ENCODE results near the gene FAAP100. TPM values are rescaled to one million over a fixed set of nuclear protein-coding genes. Genes with fewer than 3 reads are reported as not detected.

Gene FAAP100
- total and polyA plus RNA-seq, 2 experiments from 2014 or later: 18.3 to 34.4 TPM

DNA sequence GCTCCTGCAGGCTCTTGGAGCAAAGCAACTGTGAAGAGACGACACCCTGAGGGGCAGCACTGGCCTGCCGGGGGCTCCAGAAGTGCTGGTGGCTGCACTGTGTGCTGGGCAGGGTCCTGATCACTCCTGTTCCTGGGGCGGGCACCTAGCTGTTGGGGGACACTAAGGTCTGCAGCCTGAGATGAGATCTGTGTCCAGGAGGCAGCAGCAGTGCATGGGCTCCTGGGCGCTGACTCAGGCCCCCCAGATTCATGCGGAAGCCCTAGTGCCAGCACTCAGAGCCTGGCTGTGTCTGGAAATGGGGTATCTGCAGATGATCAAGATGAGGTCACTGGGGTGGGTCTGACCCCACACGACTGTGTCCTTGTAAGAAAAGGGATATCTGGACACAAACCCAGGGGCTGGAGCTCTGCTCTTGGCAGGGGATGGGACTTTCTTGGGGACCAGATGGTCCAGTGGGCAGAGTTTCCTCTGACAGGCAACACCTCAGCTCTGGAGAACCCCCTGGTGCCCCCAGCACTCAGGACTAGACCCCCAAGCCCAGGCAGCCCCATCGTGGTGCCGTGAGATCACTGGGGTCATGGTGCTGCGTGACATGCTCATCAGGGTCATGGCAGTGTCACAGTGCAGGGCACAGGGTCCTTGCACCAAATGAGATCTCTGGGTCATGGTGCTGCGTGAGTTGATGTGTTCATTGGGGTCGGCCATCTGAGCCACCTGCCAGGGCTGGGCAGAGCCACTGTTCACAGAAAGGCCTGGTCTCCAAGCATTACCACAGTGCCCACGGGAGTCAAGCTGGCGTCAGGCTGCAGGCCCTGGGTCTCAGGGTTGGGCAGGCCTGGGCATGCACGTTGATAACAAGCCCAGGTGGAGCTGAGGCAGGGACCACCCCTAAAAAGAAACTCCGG is 9.5 kb downstream of the FAAP100 start:
- 95% methylated on average over 15 of the region's 15 CpGs for WGBS (ENCODE audit: low lambda C conversion rate, missing lambda C conversion rate)
- no peak for TF ChIP-seq EZH2phosphoT487 (IDR thresholded peaks at IDR 0.05; ENCODE audit: low read depth, severe bottlenecking, unreplicated experiment)
- Histone ChIP-seq H3K9me2 (replicated peaks; ENCODE audit: insufficient read depth) (no peaks in the 10 kb centered on the region), H3K9me3 (ENCODE audit: low read depth) (no peaks in the 10 kb centered on the region), H3K4me2 (no peak overlapping the region), H2AFZ (no peak overlapping the region), H4K20me1 (ENCODE audit: insufficient read depth, poor library complexity, severe bottlenecking) (no peaks in the 10 kb centered on the region), H3K79me2 (no peaks in the 10 kb centered on the region), H3K4me1 (ENCODE audit: insufficient read depth) (no peaks in the 10 kb centered on the region), H3K27ac (no peak overlapping the region), H3K4me3 (no peak overlapping the region), H3K27me3 (no peaks in the 10 kb centered on the region), H3K36me3 (replicated peaks; ENCODE audit: insufficient read depth, low read depth) (no peaks in the 10 kb centered on the region)
- no peak for DNase-seq (ENCODE audit: low spot score)

GRCh38 chr17:81541123-81541522 is 11.0 kb downstream of the FAAP100 start:
- H3K4me1 ChIP-seq (ENCODE audit: insufficient read depth): peaks cover 9% of the 10 kb centered on the region
- H3K36me3 ChIP-seq (replicated peaks; ENCODE audit: insufficient read depth, low read depth): no peaks in the 10 kb centered on the region
- no peaks in the 10 kb centered on the region for H3K9me3 ChIP-seq (ENCODE audit: low read depth)
- H3K9me2 ChIP-seq (replicated peaks; ENCODE audit: insufficient read depth): no peaks in the 10 kb centered on the region
- H4K20me1 ChIP-seq (ENCODE audit: insufficient read depth, poor library complexity, severe bottlenecking): no peaks in the 10 kb centered on the region
- no peak for DNase-seq (ENCODE audit: low spot score)
- WGBS (ENCODE audit: low lambda C conversion rate, missing lambda C conversion rate): 91% methylated on average over 17 of the region's 17 CpGs
- no peak overlapping the region for H3K4me2 ChIP-seq
- peaks cover 13% of the 10 kb centered on the region for H3K27me3 ChIP-seq
- no peak overlapping the region for H3K4me3 ChIP-seq
- H2AFZ ChIP-seq: no peak overlapping the region
- no peaks in the 10 kb centered on the region for H3K79me2 ChIP-seq
- TF ChIP-seq EZH2phosphoT487 (IDR thresholded peaks at IDR 0.05; ENCODE audit: low read depth, severe bottlenecking, unreplicated experiment): no peak
- no peak for TF ChIP-seq CTCF (IDR thresholded peaks at IDR 0.05; ENCODE audit: poor library complexity)
- TF ChIP-seq EZH2 (IDR thresholded peaks at IDR 0.05; ENCODE audit: borderline replicate concordance): no peak
- H3K27ac ChIP-seq: no peak overlapping the region

- no peaks in the 10 kb centered on the region for H3K36me3 ChIP-seq (replicated peaks; ENCODE audit: insufficient read depth, low read depth)
- H3K9me3 ChIP-seq (ENCODE audit: low read depth): no peaks in the 10 kb centered on the region
- no peak overlapping the region for H2AFZ ChIP-seq
- H3K4me1 ChIP-seq (ENCODE audit: insufficient read depth): peaks cover 9% of the 10 kb centered on the region
- H3K27me3 ChIP-seq: peaks cover 13% of the 10 kb centered on the region
- no peaks in the 10 kb centered on the region for H3K9me2 ChIP-seq (replicated peaks; ENCODE audit: insufficient read depth)
- H3K79me2 ChIP-seq: no peaks in the 10 kb centered on the region
- H3K4me3 ChIP-seq: no peak overlapping the region
- no peak for DNase-seq (ENCODE audit: low spot score)
- no peak overlapping the region for H3K4me2 ChIP-seq
- 99% methylated on average over 14 of the region's 14 CpGs for WGBS (ENCODE audit: low lambda C conversion rate, missing lambda C conversion rate)
- H3K27ac ChIP-seq: no peak overlapping the region
- H4K20me1 ChIP-seq (ENCODE audit: insufficient read depth, poor library complexity, severe bottlenecking): no peaks in the 10 kb centered on the region
- TF ChIP-seq EZH2phosphoT487 (IDR thresholded peaks at IDR 0.05; ENCODE audit: low read depth, severe bottlenecking, unreplicated experiment) (no peak), EZH2 (IDR thresholded peaks at IDR 0.05; ENCODE audit: borderline replicate concordance) (no peak), CTCF (IDR thresholded peaks at IDR 0.05; ENCODE audit: poor library complexity) (no peak)
These were observed 11.5 kb downstream of the FAAP100 start for GRCh38 chr17:81540676-81541027.

- Histone ChIP-seq H3K4me1 (ENCODE audit: insufficient read depth) (peaks cover 9% of the 10 kb centered on the region), H2AFZ (no peak overlapping the region), H3K4me3 (no peak overlapping the region), H3K79me2 (no peaks in the 10 kb centered on the region), H3K27ac (no peak overlapping the region), H3K9me2 (replicated peaks; ENCODE audit: insufficient read depth) (no peaks in the 10 kb centered on the region), H4K20me1 (ENCODE audit: insufficient read depth, poor library complexity, severe bottlenecking) (no peaks in the 10 kb centered on the region), H3K9me3 (ENCODE audit: low read depth) (no peaks in the 10 kb centered on the region), H3K4me2 (no peak overlapping the region), H3K27me3 (peaks cover 13% of the 10 kb centered on the region), H3K36me3 (replicated peaks; ENCODE audit: insufficient read depth, low read depth) (no peaks in the 10 kb centered on the region)
- no peak for TF ChIP-seq CTCF (IDR thresholded peaks at IDR 0.05; ENCODE audit: poor library complexity)
- no peak for TF ChIP-seq EZH2 (IDR thresholded peaks at IDR 0.05; ENCODE audit: borderline replicate concordance)
- TF ChIP-seq EZH2phosphoT487 (IDR thresholded peaks at IDR 0.05; ENCODE audit: low read depth, severe bottlenecking, unreplicated experiment): no peak
- no peak for DNase-seq (ENCODE audit: low spot score)
- 97% methylated on average over 25 of the region's 28 CpGs for WGBS (ENCODE audit: low lambda C conversion rate, missing lambda C conversion rate)
These were observed 12.0 kb downstream of the FAAP100 start for GRCh38 chr17:81539961-81540675.

Data from hepatocyte (in vitro differentiated cells).